MG63 (cell line): ENCODE measurements around the gene EXOG. TPM values are rescaled to one million over a fixed set of nuclear protein-coding genes. Genes with fewer than 3 reads are reported as not detected.

Experiments used
- DNase-seq: peaks from one replicate; pipeline ENCODE4 v3.0.0-alpha.2; 2020
- H3K27me3 ChIP-seq: fragments of 250-450 bp; sonication (Bioruptor Pico); 2 replicates; pipeline ENCODE4 v1.5.1; 2020; ENCODE audit warnings: mild to moderate bottlenecking, moderate library complexity
- H3K36me3 ChIP-seq: fragments of 250-450 bp; sonication (Bioruptor Pico); 2 replicates; pipeline ENCODE4 v1.5.1; 2020; ENCODE audit warnings: mild to moderate bottlenecking, moderate library complexity
- H3K4me3 ChIP-seq: fragments of 250-450 bp; sonication (Bioruptor Pico); 2 replicates; pipeline ENCODE4 v1.5.1; 2020; ENCODE audit warnings: mild to moderate bottlenecking, moderate library complexity
- H3K9me3 ChIP-seq: fragments of 250-450 bp; sonication (Bioruptor Pico); 2 replicates; pipeline ENCODE4 v1.5.1; 2020; ENCODE audit warnings: mild to moderate bottlenecking, moderate library complexity
- total RNA-seq: library from RNA; depleted of rRNA; stranded (reverse); fragments of >200 nt; shearing (Covaris generic); gene quantifications from 2 replicates; pipeline ENCODE4 v1.2.3, GENCODE V29; 2014; ENCODE audit warnings: low replicate concordance

The EXOG gene
- total RNA-seq, 1 experiment from 2014 or later, result 4.7 TPM

DNA sequence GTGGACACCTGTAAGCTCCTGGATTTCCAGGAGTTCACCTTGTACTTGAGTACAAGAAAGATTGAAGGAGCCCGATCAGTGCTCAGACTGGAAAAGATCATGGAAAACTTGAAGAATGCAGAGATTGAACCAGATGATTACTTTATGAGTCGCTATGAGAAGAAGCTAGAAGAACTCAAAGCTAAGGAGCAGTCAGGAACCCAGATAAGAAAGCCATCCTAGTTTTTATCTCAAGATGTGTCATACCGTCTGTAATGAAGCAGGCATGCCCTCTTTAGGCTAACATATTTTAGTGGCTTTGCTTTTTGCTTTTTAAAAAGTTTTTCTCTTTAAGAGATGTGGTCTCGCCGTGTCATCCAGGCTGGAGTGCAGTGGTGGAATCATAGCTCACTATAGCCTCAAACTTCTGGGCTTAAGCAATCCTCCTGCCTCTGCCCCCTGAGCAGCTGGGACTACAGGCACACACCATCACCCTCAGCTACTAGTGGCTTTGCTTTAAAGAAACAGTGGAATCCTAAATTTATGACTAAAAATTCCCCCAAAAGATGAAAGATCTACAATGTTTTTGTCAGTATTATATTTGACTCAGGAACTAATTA is 28.1 kb downstream of the EXOG start:
- Histone ChIP-seq H3K9me3 (no peaks in the 10 kb centered on the region), H3K27me3 (no peaks in the 10 kb centered on the region), H3K36me3 (peaks cover 4% of the 10 kb centered on the region), H3K4me3 (no peak overlapping the region)
- no peak for DNase-seq

DNA sequence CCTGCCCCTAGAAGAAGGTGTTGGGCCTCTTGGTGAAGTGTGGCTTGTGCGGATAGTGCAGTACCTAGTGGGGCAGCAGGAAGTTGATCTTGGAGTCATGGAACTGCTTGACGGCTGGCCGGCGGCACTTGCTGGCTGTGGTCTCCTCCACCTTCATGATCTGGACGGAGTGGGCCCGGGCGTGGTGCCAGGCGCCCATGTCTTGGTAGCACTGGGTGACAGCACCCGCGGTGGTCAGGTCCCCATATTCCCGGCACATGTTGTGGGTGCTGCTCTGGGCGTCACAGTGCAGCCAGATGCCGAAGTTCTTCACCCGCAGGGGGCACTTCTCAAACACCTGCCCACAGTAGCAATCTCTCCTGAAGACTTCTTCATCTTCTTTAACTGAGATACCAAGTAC is 30.7 kb downstream of the EXOG start:
- no peaks in the 10 kb centered on the region for H3K27me3 ChIP-seq
- no peak for DNase-seq
- peaks cover 2% of the 10 kb centered on the region for H3K36me3 ChIP-seq
- no peaks in the 10 kb centered on the region for H3K9me3 ChIP-seq
- H3K4me3 ChIP-seq, result no peak overlapping the region

DNA sequence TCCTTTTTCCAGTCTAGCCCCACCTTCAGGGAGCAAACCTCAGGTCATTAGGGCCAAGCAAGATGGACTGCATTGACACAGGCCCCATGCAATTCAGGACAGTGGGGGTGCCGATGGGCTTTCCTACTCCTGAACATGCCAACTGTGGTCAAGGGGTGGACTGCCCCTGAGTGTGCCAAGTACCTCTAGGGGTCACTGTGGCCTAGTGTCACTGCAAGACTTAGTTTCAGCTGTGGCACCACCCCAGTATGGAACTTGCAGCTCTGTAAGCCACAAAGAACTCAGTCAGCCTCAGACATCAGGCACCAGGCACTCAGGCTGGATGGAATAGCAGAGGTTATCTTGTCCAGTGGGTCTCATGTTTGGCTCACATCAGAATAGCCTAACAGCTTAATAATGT is 32.3 kb downstream of the EXOG start:
- no peak for DNase-seq
- H3K36me3 ChIP-seq, result peaks cover 2% of the 10 kb centered on the region; the same call in 1 of the 2 replicates
- no peaks in the 10 kb centered on the region for H3K27me3 ChIP-seq
- H3K9me3 ChIP-seq, result no peaks in the 10 kb centered on the region
- no peak overlapping the region for H3K4me3 ChIP-seq

DNA sequence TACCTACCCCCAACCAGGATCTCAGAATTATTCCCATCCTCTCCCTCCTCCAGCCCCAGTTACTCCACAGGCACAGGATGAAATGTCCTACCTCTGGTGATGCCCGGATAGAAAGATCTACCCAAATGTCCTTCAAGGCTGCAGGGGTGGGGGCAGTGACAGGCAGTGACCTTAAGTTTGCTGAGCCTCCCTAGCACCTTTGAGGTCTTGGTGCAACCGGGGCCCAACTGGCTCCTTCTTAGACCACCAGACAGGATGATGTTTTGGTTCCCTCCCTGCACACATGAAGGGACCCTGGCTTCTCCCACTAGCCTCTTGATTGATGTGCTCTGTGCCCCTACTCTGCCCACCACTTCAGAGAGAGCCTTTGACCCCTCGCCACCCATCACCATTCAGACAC is 36.4 kb downstream of the EXOG start:
- no peak for DNase-seq
- no peaks in the 10 kb centered on the region for H3K36me3 ChIP-seq

DNA sequence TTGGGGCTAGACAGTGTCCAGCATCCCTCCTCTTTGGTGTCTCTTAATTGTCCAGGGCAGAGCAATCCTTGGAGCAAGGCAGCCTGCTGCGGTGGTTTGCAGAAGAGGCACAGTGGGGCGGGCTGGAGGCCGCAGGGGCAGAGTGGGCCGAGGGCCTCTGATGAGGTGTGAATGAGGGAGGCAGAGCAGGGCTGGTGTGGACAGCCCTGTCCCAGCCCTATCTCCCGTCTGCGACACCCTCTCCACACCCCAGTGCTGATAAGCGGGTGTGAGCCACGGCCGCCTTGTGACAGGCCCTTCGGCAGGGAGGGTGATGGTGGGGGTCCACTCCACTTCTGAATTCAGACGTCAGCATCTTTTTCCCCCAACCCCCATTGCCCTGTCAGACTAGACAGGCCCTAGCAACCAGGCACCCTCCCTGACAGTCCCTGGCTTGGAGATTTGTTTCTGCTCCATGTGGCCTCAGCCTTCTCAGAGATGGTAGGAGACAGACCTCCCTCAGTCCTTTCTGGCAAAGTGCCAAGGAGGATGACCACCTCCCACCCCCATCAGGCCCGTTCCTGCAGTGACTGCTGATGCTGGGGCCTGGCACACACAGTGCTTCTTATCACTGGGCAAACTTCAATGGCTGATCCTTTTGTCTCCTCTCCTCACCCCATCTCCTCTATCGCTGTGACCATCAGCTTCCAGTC is 37.3 kb downstream of the EXOG start:
- H3K27me3 ChIP-seq, result no peaks in the 10 kb centered on the region

More for the DNA sequence above, 36.4 kb downstream of the EXOG start:
- Histone ChIP-seq H3K27me3 (no peaks in the 10 kb centered on the region), H3K4me3 (no peak overlapping the region), H3K9me3 (no peaks in the 10 kb centered on the region)

DNA sequence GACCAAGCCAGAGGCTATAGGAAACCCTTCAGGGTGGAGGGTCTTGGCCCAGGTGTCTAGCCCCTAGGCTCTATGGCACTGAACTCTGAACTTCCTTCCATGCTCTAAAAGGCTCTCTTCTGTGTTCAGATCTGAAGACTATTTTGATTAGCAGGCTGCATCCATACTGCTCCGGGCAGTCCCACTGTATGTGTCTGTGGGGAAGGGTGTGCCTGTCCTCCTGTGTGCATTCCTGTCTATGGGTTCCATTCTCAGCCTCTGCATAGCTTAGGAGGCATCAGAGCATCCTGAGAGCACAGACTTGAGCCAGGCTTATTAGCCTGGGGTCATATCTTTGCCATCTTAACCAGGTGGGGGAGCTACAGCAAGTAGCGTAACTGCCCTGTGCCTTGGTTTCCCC is 38.0 kb downstream of the EXOG start:
- no peaks in the 10 kb centered on the region for H3K27me3 ChIP-seq
- H3K4me3 ChIP-seq, result no peak overlapping the region
- DNase-seq, result no peak
- H3K9me3 ChIP-seq, result no peaks in the 10 kb centered on the region
- H3K36me3 ChIP-seq, result no peaks in the 10 kb centered on the region

More for the DNA sequence above, 37.3 kb downstream of the EXOG start:
- no peaks in the 10 kb centered on the region for H3K9me3 ChIP-seq
- H3K36me3 ChIP-seq, result no peaks in the 10 kb centered on the region
- H3K4me3 ChIP-seq, result no peak overlapping the region
- DNase-seq, result no peak

DNA sequence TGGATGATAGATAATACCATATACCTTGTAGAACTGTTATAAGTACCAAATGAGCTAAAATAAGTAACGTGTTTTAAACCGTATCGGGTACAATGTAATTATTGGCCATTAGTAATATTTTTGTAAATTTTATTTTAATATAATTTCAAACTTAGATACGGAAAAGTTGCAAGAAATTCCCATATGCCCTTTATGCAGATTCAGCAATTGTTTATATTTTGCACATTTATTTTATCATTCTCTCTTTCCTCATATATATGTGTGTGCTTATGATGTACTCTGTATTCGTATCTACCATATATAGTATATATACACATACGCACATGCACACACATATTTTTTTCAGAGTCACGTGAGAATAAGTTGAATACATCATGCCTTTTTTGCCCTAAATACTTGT is 38.5 kb downstream of the EXOG start:
- H3K36me3 ChIP-seq, result no peaks in the 10 kb centered on the region
- H3K4me3 ChIP-seq, result no peak overlapping the region
- no peak for DNase-seq
- no peaks in the 10 kb centered on the region for H3K27me3 ChIP-seq
- no peaks in the 10 kb centered on the region for H3K9me3 ChIP-seq

DNA sequence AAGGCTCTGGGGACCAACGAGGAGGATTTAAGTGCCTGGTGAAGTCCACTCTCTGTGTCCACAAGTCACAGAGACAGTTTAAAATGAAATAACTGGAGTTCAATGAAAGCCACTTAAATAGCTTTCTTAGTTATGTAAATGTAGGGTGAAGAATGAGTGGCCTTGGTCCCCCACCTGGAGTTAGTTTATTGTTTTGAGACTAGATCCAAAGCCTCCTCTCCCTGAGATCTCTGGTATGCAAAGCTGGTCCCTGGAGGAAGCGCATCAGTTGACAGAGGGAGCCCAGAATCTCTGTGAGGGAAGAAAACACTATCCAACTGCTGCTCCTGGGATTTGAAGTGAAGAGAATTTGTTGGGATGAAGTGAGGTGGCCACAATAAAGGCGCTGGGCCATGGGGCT is 40.5 kb downstream of the EXOG start:
- no peaks in the 10 kb centered on the region for H3K36me3 ChIP-seq
- no peaks in the 10 kb centered on the region for H3K27me3 ChIP-seq
- DNase-seq, result no peak
- no peaks in the 10 kb centered on the region for H3K9me3 ChIP-seq
- H3K4me3 ChIP-seq, result no peak overlapping the region

DNA sequence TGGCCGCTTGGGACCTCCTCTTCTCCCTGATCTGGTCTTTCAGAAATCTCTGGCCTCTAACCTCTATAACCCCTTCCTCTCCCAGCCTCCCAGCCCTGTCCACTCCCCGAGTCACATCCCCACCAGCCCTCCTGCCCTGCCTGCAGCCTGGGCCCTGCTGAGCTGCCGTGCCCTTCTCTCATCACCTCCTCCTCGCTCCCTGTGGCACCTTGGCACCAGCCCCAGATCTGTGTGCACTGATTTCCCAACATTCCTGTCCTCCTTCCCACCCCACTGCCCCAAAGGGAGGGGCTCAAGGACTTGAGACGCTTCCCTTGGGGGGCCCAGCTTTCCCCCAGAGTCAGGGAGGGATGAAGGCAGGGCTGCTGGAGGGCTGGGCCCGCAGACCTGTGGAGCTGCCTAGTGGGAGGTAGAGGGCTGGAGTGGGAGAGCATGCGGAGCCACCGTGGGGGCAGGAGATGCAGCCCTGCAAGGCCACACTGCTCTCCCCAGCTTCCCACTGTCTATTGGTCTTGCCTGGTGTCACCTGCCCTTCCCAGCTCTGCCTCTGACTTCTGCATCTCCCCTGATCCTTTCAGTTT is 42.7 kb downstream of the EXOG start:
- H3K4me3 ChIP-seq, result no peak overlapping the region
- no peaks in the 10 kb centered on the region for H3K9me3 ChIP-seq
- H3K36me3 ChIP-seq, result no peaks in the 10 kb centered on the region
- DNase-seq, result no peak
- no peaks in the 10 kb centered on the region for H3K27me3 ChIP-seq

DNA sequence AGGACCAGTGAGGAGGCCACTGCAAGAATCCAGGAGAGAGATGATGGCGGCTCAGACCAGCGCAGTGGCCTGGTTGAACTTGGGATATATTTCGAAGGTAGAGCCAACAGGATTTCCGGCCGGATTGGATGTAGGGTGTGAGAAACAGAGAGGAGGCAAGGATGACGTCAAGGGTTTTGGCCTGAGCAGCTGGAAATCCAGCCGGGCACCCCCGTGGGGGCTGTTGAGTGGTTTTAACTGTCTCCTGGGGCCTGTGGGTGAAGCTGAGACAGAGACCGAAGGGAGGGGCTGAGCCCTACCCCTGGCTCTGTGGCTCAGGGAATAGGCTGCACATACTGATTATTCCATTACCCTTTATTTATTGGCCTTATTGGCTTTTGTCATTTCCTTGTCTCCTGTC is 45.7 kb downstream of the EXOG start:
- Histone ChIP-seq H3K36me3 (no peaks in the 10 kb centered on the region), H3K27me3 (no peaks in the 10 kb centered on the region), H3K4me3 (no peak overlapping the region), H3K9me3 (no peaks in the 10 kb centered on the region)
- no peak for DNase-seq

DNA sequence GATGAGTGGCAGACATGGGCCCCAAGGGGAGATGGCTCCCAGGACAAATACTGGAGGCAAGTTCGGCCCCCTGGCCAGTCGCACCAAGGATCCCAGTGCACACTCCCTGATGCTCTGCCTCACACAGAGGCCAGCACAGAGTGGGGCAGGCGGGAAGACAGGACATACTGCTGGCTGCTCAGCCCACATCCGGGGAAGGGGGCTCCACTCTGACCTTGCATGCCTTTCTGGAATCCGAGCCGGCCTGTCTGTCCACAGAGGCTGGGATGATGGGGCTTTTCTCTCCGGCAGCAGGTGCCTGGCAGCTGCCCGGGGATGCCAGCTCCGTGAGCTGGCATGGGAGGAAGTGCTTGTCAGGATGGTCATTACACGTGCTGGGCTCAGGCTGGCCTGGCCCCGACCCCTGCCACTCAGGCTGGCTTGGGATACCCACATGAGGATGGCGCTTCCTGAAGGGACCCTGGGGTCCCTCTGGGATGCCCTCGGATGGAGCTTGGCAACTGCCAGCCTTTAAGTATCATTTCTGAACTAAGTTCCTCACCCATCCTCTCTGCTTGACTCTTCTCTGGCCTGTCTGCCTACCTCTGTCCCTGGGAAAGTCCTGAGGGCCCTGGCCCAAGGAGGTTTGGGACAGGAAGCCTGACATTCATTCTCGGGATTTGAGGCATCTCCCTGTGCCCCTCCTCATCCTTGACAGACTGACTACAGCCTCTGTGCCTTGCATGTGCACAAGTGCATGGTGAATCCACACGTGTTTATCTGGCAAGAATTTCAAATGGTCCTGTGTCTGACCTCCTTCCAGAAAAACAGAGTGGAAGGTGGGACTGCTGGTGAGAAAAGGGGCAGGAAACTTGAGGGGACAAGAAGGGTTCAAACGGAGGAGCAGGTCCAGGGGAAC is 46.5 kb downstream of the EXOG start:
- DNase-seq, result no peak
- Histone ChIP-seq H3K36me3 (no peaks in the 10 kb centered on the region), H3K27me3 (no peaks in the 10 kb centered on the region), H3K9me3 (no peaks in the 10 kb centered on the region), H3K4me3 (no peak overlapping the region)

DNA sequence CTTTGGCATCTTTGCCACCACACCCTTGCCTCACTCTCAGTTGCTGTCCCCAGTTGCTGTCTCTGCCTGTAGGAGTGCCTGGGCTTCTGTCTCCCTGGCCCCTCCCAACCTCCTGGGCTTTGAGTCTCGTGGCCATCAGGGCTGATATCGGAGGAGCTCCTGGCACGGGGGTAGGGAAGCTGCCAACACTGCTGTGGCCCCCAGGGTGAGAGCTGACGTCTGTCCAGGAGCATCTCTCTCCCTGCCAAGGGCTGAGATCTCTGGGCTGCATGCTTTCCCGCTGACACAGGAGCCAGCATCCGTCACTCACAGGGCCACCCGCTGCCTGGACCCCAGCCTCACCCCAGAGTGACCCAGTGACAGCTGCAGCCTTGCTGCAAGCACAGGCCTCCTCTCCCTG is 47.4 kb downstream of the EXOG start:
- H3K4me3 ChIP-seq, result no peak overlapping the region
- DNase-seq, result no peak
- no peaks in the 10 kb centered on the region for H3K27me3 ChIP-seq
- H3K36me3 ChIP-seq, result no peaks in the 10 kb centered on the region
- H3K9me3 ChIP-seq, result no peaks in the 10 kb centered on the region

DNA sequence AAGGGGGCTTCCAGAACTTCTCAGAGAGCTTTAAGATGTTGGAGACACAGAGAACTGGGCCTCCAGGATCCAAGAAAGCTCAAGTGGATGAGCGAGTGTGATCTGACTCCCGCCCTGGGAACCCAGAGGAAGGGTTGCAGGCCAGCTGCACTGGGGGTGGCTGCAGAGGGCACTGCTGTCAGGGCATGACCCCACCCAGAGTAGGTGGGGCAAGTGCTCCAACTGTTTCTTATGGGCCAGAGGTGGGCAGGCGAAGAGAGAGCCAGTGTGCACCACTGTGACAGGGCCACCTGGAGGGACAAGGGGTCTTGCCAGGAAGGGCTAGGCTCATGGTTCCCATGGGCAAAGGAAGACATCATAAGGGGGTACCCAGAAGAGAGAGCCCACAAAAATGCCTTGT is 48.8 kb downstream of the EXOG start:
- Histone ChIP-seq H3K36me3 (no peaks in the 10 kb centered on the region), H3K27me3 (no peaks in the 10 kb centered on the region), H3K9me3 (no peaks in the 10 kb centered on the region), H3K4me3 (no peak overlapping the region)
- no peak for DNase-seq

DNA sequence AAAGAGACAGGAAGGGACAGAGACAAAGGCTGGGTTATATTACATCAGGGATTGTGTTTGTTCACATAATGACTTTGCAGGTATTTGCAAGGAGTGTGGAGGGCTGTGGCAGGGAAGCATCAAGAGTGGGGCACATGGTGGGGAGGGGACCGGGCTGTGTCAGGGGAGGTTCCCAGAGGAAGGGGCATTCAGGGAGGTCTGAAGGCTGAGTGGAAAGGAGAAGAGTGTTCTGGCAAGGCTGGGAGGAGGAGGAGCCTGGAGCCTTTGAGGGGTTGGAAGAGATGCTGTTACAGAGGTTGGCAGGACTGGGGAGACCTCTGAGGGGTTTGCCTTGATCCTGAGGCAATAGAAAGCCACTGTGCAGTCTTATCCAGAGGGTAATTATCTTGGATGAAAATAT is 49.4 kb downstream of the EXOG start:
- no peak overlapping the region for H3K4me3 ChIP-seq

DNA sequence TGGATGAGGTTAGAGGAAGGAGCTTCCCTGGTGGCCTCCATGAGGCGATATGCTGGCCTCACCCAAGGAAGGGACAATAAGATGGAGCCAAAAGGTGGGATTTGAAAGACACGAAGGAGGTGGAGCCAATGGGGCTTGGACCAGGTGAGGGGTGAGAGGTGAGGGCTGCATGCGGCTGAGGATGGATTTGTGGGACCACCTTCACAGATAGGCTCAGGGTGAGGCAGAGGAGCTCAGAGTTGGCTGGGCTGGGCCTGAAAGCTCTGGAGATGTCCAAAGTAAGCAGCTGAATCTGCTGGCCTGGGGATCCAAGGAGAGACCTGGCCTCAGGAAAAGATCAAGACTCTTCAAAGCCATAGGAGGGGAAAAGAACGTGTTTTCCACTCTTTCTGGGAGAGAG is 49.8 kb downstream of the EXOG start:
- Histone ChIP-seq H3K36me3 (no peaks in the 10 kb centered on the region), H3K27me3 (no peaks in the 10 kb centered on the region), H3K4me3 (no peak overlapping the region), H3K9me3 (no peaks in the 10 kb centered on the region)
- no peak for DNase-seq

More for the DNA sequence above, 49.4 kb downstream of the EXOG start:
- DNase-seq, result no peak
- no peaks in the 10 kb centered on the region for H3K36me3 ChIP-seq
- H3K9me3 ChIP-seq, result no peaks in the 10 kb centered on the region
- no peaks in the 10 kb centered on the region for H3K27me3 ChIP-seq

DNA sequence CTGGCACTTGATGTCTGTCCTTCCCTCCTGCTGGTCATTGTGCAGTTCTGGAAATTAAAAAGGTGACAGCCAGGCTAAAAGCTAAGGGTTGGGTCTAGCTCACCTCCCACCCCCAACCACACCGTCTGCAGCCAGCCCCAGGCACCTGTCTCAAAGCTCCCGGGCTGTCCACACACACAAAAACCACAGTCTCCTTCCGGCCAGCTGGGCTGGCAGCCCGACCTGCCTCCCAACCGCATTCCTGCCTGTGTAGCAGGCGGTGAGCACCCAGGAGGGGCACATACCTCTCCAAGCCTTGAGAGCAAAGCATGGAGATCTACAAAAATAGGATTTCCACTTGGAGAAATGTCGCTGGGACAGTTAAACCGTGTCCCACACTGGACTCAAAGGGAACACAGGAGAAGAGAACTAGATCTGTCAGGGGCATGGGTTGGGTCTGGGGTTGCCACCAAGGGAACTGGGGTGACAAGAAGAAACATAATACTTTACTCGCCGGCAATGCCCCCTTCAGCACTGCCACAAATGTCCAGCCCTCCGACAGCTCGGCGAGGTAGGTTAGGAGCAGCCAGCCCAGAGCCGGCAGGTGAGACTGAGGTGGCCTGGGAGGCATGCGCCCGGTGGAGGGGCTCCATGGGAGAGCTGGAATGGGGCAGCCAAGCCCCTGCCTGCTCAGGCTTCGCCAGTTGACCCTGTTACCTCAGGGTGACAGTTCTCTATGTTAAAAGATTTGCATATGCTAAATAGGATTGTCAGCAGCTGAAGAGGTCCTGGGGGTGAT is 52.2 kb downstream of the EXOG start:
- H3K4me3 ChIP-seq, result no peak overlapping the region
- no peaks in the 10 kb centered on the region for H3K27me3 ChIP-seq
- no peak for DNase-seq

More for the DNA sequence above, 52.2 kb downstream of the EXOG start:
- no peaks in the 10 kb centered on the region for H3K36me3 ChIP-seq
- no peaks in the 10 kb centered on the region for H3K9me3 ChIP-seq
